GM12864 (cell line): ENCODE data around the gene CACNA2D3.

Experiments
- DNase-seq: peaks from one replicate; pipeline ENCODE4 v3.0.0-alpha.2; 2011; ENCODE audit warnings: low read depth
- H3K4me3 ChIP-seq: 2 replicates; pipeline ENCODE4 v1.5.1; 2011; ENCODE audit warnings: mild to moderate bottlenecking, low read depth, low read length, control low read depth
- TF ChIP-seq, protein P1 (sequence below): IDR thresholded peaks from 2 replicates; pipeline ENCODE4 v1.5.1; 2011; ENCODE audit warnings: low read depth, mild to moderate bottlenecking, moderate library complexity, low read length, control low read depth, inconsistent platforms; ENCODE audit errors: missing control alignments

CACNA2D3 gene

DNA sequence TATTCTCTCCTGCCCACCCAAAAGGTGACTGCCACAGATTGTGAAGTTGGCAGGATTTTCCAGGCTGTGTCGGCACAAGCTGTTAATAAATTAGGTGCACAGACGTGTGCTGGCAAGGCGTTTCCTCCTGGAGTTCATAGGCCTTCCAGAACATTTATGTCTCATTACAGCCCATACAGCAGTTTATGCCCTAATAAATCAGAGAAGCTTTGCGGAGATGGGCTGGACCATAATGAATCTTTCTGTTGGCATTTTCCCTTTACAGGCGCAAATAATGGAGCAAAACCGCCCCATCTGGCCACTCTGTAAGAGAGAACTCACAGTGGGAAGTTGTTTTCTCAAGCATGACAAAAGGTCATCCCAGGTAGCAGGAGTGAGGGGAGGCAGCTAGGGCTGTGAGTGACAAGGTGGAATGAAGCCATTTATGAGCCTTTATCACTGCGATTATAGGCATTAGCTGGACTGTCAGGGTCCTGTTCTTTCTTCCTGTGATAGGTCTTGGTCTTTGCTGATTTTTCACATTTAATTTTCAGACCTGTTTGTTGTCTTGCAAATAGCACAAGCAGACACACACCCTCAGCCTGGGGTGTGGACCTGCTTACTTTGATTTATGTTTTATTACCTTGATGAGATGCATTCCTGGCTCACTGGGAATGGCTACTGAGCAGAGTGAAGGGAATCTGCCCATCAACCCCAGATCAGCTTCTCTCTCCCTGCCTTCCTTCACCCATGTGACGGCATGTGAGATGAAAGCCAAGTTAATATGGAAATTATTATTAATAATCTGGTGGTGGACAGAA, 548.0 kb downstream of the CACNA2D3 start:
- TF ChIP-seq, protein P1, sequence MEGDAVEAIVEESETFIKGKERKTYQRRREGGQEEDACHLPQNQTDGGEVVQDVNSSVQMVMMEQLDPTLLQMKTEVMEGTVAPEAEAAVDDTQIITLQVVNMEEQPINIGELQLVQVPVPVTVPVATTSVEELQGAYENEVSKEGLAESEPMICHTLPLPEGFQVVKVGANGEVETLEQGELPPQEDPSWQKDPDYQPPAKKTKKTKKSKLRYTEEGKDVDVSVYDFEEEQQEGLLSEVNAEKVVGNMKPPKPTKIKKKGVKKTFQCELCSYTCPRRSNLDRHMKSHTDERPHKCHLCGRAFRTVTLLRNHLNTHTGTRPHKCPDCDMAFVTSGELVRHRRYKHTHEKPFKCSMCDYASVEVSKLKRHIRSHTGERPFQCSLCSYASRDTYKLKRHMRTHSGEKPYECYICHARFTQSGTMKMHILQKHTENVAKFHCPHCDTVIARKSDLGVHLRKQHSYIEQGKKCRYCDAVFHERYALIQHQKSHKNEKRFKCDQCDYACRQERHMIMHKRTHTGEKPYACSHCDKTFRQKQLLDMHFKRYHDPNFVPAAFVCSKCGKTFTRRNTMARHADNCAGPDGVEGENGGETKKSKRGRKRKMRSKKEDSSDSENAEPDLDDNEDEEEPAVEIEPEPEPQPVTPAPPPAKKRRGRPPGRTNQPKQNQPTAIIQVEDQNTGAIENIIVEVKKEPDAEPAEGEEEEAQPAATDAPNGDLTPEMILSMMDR, result no peak
- H3K4me3 ChIP-seq, result no peak overlapping the region
- DNase-seq, result no peak

DNA sequence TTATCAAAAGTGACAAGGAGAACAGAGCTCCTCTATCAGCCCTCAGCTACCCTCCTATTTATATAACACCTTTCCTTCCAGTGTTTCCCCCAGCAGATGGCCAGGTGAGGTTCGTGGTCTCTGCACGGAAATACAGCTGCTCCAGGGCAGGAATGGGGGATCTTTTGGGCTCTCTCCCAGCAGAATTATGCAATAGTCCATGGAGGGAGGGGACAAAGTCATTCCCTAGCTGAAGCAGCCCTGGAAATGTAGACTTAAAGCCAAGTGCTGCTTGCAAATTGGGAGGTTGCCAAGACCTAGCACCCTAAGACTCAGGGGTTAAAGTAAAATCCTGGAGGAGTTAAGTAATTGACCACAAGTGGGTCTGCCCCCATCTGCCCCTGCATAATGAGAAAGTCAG, 549.2 kb downstream of the CACNA2D3 start:
- no peak for DNase-seq
- no peak overlapping the region for H3K4me3 ChIP-seq
- TF ChIP-seq, protein P1, result no peak

DNA sequence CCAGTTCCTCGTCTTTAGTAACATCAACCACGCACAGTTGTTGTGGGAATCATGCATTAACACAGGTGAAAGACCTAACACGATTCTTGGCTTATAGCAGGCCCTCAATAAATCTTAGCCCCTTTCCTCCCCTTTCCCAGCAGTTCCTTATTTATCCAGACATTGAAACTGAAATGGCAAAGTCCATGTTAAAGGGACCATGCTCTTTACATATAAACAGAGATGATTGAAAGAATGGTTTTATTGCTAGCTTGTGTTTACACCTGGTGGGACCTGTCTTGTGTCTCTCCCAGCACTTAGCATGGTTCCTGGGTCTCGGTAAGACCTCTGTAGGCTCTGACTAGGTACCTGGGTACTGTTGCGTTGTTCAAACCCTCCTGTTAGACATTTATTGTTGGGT, 553.7 kb downstream of the CACNA2D3 start:
- no peak overlapping the region for H3K4me3 ChIP-seq
- no peak for DNase-seq
- TF ChIP-seq, protein P1, result no peak

DNA sequence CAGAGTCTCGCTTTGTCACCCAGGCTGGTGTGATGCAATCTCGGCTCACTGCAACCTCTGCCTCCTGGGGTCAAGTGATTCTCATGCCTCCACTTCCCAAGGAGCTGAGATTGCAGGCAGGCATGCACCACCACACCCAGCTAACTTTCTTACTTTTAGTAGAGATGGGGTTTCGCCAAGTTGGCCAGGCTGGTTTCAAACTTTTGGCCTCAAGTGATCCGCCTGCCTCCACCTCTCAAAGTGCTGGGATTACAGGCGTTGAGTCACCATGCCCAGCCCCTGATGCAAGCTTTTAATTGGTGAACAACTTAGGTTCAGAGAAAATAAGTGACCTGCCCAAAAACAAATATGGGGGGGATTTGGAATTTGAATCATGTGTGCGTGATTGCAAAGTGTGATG, 559.4 kb downstream of the CACNA2D3 start:
- DNase-seq, result no peak
- TF ChIP-seq, protein P1, result no peak
- no peak overlapping the region for H3K4me3 ChIP-seq

DNA sequence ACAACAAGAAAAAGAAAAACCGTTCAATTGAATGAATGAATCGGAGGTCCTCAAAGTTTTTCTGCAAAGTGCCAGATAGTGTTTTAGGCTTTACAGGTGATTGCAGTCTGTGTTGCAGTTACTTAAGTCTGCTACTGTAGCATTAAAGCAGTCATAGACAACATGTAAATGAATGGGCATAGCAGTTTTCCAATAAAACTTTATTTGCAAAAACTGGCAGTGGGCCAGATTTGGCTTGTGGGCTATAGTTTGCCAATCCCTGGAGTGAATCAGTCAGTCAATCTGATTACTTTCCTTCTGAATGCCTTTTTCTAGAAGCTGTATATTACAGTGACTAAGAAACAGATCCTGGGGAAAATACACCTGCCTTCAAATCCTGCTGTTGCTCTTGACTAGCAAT, 562.9 kb downstream of the CACNA2D3 start:
- DNase-seq, result no peak
- H3K4me3 ChIP-seq, result no peak overlapping the region
- TF ChIP-seq, protein P1, result no peak

DNA sequence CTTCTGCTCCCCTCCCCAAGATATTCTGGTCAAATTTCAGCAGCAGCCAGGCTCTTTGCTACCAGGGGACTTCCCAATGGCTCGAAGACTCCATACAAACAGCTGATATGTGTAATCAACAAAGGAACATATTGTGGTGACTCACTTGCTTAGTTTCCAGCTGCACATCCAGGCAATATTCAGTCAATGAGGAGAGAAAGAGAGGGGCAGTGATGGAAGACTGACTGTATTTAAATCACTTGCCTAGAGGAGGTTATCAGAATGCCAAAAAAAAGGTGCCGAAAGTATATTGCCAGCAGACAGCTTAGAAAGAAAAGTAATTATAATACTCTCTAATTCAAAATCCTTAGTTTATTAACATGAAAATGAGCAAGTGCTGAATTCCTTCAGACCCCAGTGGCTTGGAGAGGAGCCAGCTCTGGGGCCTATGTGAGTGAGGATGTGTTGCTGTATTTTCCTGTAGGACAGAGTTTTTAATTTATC, 569.0 kb downstream of the CACNA2D3 start:
- H3K4me3 ChIP-seq, result no peak overlapping the region
- no peak for DNase-seq
- TF ChIP-seq, protein P1, result no peak

DNA sequence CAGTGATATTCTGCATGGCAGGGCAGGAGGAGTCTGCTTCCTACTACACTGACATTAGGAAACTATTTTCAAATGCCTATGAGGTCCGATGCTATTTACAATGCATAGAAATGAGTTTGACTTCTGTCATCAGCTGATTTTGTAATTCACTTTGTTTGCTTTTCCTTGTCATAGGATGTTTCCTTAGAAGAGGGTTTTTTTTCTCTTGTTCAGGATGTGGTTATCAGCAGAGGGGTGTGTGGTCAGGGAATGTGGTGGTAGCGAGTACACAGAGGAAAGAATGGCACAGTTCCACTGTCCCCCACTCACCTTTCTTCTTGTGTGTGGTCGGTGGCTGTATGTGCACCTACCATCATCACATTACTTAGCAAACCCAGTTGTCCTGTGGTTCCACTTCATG, 574.0 kb downstream of the CACNA2D3 start:
- TF ChIP-seq, protein P1, result no peak
- no peak for DNase-seq
- no peak overlapping the region for H3K4me3 ChIP-seq
